ENCODE results near the gene C5AR1. TPM values are rescaled to one million over a fixed set of nuclear protein-coding genes. Genes with fewer than 3 reads are reported as not detected.

The C5AR1 gene
- total and polyA plus RNA-seq, 9 of the 15 experiments (the other 6 are each of a cell fraction or from before 2014, with no cell fraction given) = 0.06 to 1.6 (median 0.28) TPM; not detected in 3

GRCh38 chr19:47309608-47310007 is at the start of gene C5AR1 (continued):
- 0 out of 2 replicates have a peak, but pooled peaks have one; percentile 20 for TF ChIP-seq CC2D1A (IDR thresholded peaks at IDR 0.05)
- no peak for TF ChIP-seq XRCC4 (IDR thresholded peaks at IDR 0.05; ENCODE audit: extremely low read depth, insufficient read depth, insufficient read length)
- TF ChIP-seq MAZ (CRISPR knock-in tag; conservative IDR thresholded peaks at IDR 0.05 in 1 of 2, IDR thresholded peaks at IDR 0.05 in 1 of 2) = 0 out of 4 replicates have a peak, but pooled peaks of 1 of the 2 experiments have one; percentile 26
- TF ChIP-seq, protein P1, sequence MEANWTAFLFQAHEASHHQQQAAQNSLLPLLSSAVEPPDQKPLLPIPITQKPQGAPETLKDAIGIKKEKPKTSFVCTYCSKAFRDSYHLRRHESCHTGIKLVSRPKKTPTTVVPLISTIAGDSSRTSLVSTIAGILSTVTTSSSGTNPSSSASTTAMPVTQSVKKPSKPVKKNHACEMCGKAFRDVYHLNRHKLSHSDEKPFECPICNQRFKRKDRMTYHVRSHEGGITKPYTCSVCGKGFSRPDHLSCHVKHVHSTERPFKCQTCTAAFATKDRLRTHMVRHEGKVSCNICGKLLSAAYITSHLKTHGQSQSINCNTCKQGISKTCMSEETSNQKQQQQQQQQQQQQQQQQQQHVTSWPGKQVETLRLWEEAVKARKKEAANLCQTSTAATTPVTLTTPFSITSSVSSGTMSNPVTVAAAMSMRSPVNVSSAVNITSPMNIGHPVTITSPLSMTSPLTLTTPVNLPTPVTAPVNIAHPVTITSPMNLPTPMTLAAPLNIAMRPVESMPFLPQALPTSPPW (CRISPR knock-in tag; IDR thresholded peaks at IDR 0.05) = peak; percentile 55; the same call in 1 of the 2 replicates

DNA sequence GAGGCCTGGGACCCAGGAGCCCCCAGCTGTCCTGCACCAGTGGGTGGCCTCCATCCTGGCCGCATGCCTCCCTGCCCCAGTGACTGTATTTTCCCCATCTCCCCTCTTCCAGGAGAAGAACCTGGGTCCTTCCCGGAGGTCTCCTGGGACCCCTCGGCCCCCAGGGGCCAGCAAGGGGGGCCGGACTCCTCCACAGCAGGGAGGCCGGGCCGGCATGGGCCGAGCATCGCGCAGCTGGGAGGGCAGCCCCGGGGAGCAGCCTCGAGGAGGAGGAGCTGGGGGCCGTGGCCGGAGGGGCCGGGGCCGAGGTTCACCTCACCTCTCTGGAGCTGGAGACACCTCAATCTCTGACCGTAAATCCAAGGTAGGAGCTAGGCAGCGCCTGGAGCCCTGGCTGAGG is 49.2 kb upstream of the C5AR1 start:
- Histone ChIP-seq H3K4me2 (ENCODE audit: insufficient read depth, low read length) (no peak overlapping the region), H4K20me1 (replicated peaks; ENCODE audit: control insufficient read depth, insufficient read depth, low read length) (peaks cover 7% of the 10 kb centered on the region; the same call in 1 of the 2 replicates), H3K79me2 (ENCODE audit: control insufficient read depth, insufficient read depth, low read length) (peaks cover 38% of the 10 kb centered on the region), H3K9me3 (replicated peaks; ENCODE audit: control insufficient read depth, insufficient read depth, low read depth, low read length) (no peaks in the 10 kb centered on the region; the same call in 1 of the 2 replicates), H2AFZ (ENCODE audit: low read depth, low read length) (no peak overlapping the region), H3K4me1 (replicated peaks in 1 of 2; ENCODE audit: control insufficient read depth in 2 of 2, insufficient read depth in 2 of 2, low read length in 2 of 2) (peaks cover 8 to 32% of the 10 kb centered on the region in 2 experiments; a peak in 4 of 5 replicates), H3K27ac (ENCODE audit: extremely low read depth, low read depth, low read length) (no peak overlapping the region), H3K4me3 (no peak overlapping the region), H3K9me1 (ENCODE audit: control insufficient read depth, insufficient read depth, low read length) (no peaks in the 10 kb centered on the region), H3K9ac (ENCODE audit: insufficient read depth in 1 of 2, low read depth in 2 of 2, low read length in 2 of 2) (peak overlapping the region in 1 of 2 experiments; percentile 83; a peak in 2 of 4 replicates), H3K27me3 (ENCODE audit: control insufficient read depth in 2 of 2, insufficient read depth in 2 of 2, low read length in 2 of 2) (no peaks in the 10 kb centered on the region), H3K36me3 (ENCODE audit: control insufficient read depth, insufficient read depth, low read length) (peaks cover 64% of the 10 kb centered on the region; the same call in 2 of the 3 replicates)
- ChIA-PET CTCF (ENCODE audit: low intra/inter-chr PET ratio) (no interaction called here), POLR2A (interaction anchor here (0.6 to 2.9 kb wide), 4 partner anchors 8 to 497 kb away, joined by 3 to 18 read pairs (median 7); no protein-coding TSS in a partner anchor)
- intact Hi-C loops (cut with micrococcal nuclease) = no loop called here
- FAIRE-seq = no peak
- no TSS peak for BruUV-seq (replicated peaks)
- no peak for ATAC-seq
- no peak for DNase-seq (ENCODE audit: extremely low read depth in 1 of 4, low spot score in 3 of 4)
- no peak for TF ChIP-seq ZNF12 (CRISPR knock-in tag; IDR thresholded peaks at IDR 0.05)
- peak; percentile 52 for TF ChIP-seq POLR2G (IDR thresholded peaks at IDR 0.05; ENCODE audit: low read depth, low read length)
- WGBS (ENCODE audit: insufficient coverage, low coverage, missing lambda C conversion rate) = 99% methylated on average over 9 of the region's 17 CpGs
- in situ Hi-C loops (cut with MboI) = no loop called here

Data from K562 (cell line).